ENCODE data around the gene PPFIBP1. TPM values are rescaled to one million over a fixed set of nuclear protein-coding genes. Genes with fewer than 3 reads are reported as not detected.

The PPFIBP1 gene
- total and polyA plus RNA-seq, 2 of the 4 experiments (the other 2 are of a cell fraction) = 30.4 to 72.2 TPM

DNA sequence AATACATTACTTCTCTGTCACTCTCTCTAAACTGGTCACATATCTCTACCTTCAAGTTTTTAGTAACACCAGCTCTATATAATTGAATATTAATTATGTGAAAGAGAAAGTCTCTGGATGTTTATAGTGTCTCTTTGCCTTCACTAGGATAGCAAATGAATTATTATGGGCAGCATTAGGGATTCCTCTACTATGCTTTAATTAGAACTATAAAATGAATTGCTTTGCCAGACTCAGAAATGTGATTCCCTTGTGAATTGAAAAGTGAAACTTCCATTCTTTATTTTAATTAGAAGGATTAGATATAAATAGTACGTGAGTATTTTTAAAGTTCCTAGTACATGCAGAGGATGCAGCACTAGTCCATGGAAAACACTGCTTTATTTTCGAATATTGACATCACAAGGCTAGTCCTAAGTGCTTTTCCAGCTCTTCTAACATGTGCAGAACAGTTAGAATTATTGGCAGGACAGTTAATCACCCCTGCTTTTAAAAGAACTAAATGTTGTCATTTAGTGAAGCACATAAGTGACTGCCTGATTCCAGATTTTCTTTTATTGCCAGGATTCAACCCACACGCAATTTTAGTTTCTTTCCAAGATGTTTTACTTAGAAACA, 149.2 kb downstream of the PPFIBP1 start:
- no peak for TF ChIP-seq RFX5 (IDR thresholded peaks at IDR 0.05; ENCODE audit: low read depth, low read length)
- TF ChIP-seq, protein P1, sequence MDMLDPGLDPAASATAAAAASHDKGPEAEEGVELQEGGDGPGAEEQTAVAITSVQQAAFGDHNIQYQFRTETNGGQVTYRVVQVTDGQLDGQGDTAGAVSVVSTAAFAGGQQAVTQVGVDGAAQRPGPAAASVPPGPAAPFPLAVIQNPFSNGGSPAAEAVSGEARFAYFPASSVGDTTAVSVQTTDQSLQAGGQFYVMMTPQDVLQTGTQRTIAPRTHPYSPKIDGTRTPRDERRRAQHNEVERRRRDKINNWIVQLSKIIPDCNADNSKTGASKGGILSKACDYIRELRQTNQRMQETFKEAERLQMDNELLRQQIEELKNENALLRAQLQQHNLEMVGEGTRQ (IDR thresholded peaks at IDR 0.05; ENCODE audit: low read depth, low read length) = no peak
- no peak for TF ChIP-seq POLR2A (IDR thresholded peaks at IDR 0.05; ENCODE audit: low read depth, low read length)
- no peak overlapping the region for H3K23ac ChIP-seq (ENCODE audit: low read depth, low read length)
- H3K36me3 ChIP-seq (ENCODE audit: control insufficient read depth, insufficient read depth, low read length) = peaks cover 12% of the 10 kb centered on the region
- no peaks in the 10 kb centered on the region for H4K20me1 ChIP-seq (ENCODE audit: insufficient read depth, low read length)
- H3K4ac ChIP-seq (ENCODE audit: low read depth, low read length) = no peak overlapping the region
- H3K4me3 ChIP-seq (ENCODE audit: insufficient read depth, low read depth, low read length) = no peak overlapping the region
- H3K18ac ChIP-seq (ENCODE audit: low read depth, low read length) = no peak overlapping the region
- H2AK5ac ChIP-seq (ENCODE audit: low read depth, low read length) = no peak overlapping the region
- no peak overlapping the region for H2BK20ac ChIP-seq (ENCODE audit: low read depth, low read length)
- H3K56ac ChIP-seq (ENCODE audit: extremely low read depth, insufficient read depth, low read length) = no peak overlapping the region
- ATAC-seq (ENCODE audit: low read depth) = no peak
- no peak overlapping the region for H4K5ac ChIP-seq (ENCODE audit: low read depth, low read length)
- in situ Hi-C loops (cut with MboI; ENCODE audit: low sequenced_read_pairs) (no loop called here), intact Hi-C loops (cut with micrococcal nuclease) (no loop called here), dilution Hi-C loops (cut with HindIII; ENCODE audit: low sequenced_read_pairs, unreplicated experiment) (no loop called here)
- DNase-seq = no peak
- no peak overlapping the region for H2BK15ac ChIP-seq (ENCODE audit: low read depth, low read length)
- POLR2A ChIA-PET (ENCODE audit: unreplicated experiment) = no interaction called here
- H3K9me1 ChIP-seq (ENCODE audit: insufficient read depth, low read length) = peaks cover 4% of the 10 kb centered on the region; the same call in 1 of the 2 replicates
- no peak overlapping the region for H4K8ac ChIP-seq (ENCODE audit: low read depth in 2 of 2, low read length in 2 of 2)
- no CpG with 5 or more reads among the region's 3 CpGs for WGBS, 2 experiments (ENCODE audit: extremely low coverage in 2 of 2, insufficient read length in 1 of 2)
- H3K14ac ChIP-seq (replicated peaks; ENCODE audit: low read depth, low read length) = no peak overlapping the region
- no peak overlapping the region for H2AK9ac ChIP-seq (replicated peaks; ENCODE audit: low read depth, low read length, poor library complexity)
- H3K9me3 ChIP-seq (ENCODE audit: control insufficient read depth, insufficient read depth, low read length) = no peaks in the 10 kb centered on the region
- H3K4me2 ChIP-seq (ENCODE audit: low read depth, low read length) = no peak overlapping the region
- no TSS peak for BruUV-seq (replicated peaks)
- no peak overlapping the region for H2AFZ ChIP-seq (replicated peaks; ENCODE audit: low read length, poor library complexity)
- H2BK120ac ChIP-seq (ENCODE audit: low read depth, low read length) = no peak overlapping the region
- no peaks in the 10 kb centered on the region for H3K27me3 ChIP-seq (ENCODE audit: control insufficient read depth, insufficient read depth, low read length)
- no peak overlapping the region for H4K91ac ChIP-seq (ENCODE audit: insufficient read depth, low read depth, low read length)
- H2BK5ac ChIP-seq (ENCODE audit: low read depth, low read length, poor library complexity, severe bottlenecking) = no peak overlapping the region
- no peak overlapping the region for H3K27ac ChIP-seq (ENCODE audit: insufficient read depth, low read length)
- H3K4me1 ChIP-seq (ENCODE audit: control insufficient read depth, insufficient read depth, low read length) = no peaks in the 10 kb centered on the region
- no peak overlapping the region for H3K9ac ChIP-seq (ENCODE audit: low read depth, low read length)
- H3K79me1 ChIP-seq (ENCODE audit: low read depth in 1 of 2, low read length in 2 of 2) = peaks cover 2 to 4% of the 10 kb centered on the region in 2 experiments; a peak in 1 of 4 replicates
- CTCF ChIA-PET = no interaction called here

All from IMR-90 (cell line).